Upper lobe of left lung (tissue), 4 donors: ENCODE data around the gene PARM1.

Experiments
- CTCF ChIP-seq, 6 experiments: fragments of 450-650 bp in 4 of 6; fragments of 200-600 bp in 2 of 6; sonication (generic) in 2 of 6; IDR thresholded peaks; one replicate each; pipeline ENCODE4 v1.5.1; 2016 to 2019; ENCODE audit warnings: antibody characterized with exemption in 6 of 6
- POLR2A ChIP-seq, 4 donors: fragments of 450-650 bp; IDR thresholded peaks; one replicate each; pipeline ENCODE4 v1.5.1; 2016 to 2017; ENCODE audit warnings: antibody characterized with exemption in 4 of 4, mild to moderate bottlenecking in 2 of 4

GRCh38 chr4:74920704-74921103 lies 12.2 kb upstream of the PARM1 start:
- TF ChIP-seq CTCF (IDR thresholded peaks at IDR 0.05) (no peak), POLR2A (IDR thresholded peaks at IDR 0.05) (no peak)
